Renal cortex interstitium (tissue), 11 donors: ENCODE measurements around the gene NEK5. TPM values are rescaled to one million over a fixed set of nuclear protein-coding genes. Genes with fewer than 3 reads are reported as not detected.
"Not testable (repeated sequence)": the region's sequence is repeated elsewhere in the genome, so short reads cannot be mapped to it uniquely, and the experiment has no call there.

Experiments
- DNase-seq, 11 donors: peaks; one replicate each; pipeline ENCODE4 v3.0.0-alpha.2; 2013; ENCODE audit warnings: low read depth in 9 of 11, low spot score in 4 of 11; ENCODE audit errors: extremely low read depth in 1 of 11
- polyA plus RNA-seq, 3 donors: library from polyadenylated mRNA; unstranded; fragments of 120-200 nt; gene quantifications; one replicate each; pipeline ENCODE4 v1.2.1, GENCODE V29; 2013; ENCODE audit not compliant: insufficient read length in 3 of 3

Gene NEK5
- polyA plus RNA-seq, 3 donors, result 3.0 to 6.4 (median 4.3) TPM

DNA sequence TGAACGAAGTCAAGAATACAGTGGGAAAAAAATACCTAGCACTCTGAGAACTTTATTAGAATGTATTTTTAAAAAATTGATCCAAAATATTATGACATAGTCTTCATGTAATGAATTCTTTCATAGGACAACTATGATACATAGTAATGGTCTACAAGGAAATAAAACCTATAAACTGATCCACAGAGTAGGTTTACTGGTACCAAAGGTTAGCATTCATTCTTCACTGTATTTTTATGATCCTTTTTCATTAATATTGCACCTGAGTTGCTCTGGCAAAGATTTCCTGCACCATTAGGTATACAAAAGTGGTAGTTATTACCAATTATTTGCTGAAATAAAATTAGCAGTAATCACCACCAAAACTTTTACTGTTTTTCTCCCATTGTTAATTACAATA is 26.3 kb upstream of the NEK5 start:
- DNase-seq, result no peak

DNA sequence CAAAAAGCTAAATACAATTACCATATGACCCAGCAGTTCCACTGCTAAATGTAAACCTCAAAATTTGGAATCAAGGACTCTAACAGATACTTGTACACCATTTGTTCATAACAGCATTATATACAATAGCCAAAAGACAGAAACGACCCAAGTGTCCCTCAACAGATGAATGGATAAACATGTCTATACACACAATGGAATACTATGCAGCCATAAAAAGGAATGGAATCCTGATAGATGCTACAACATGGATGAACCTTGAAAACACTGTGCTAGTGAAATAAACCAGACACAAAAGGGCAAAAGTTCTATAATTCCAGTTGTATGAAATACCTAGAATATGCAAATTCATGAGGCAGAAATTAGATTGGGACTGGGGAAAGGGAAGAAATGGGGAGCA is 18.4 kb upstream of the NEK5 start:
- DNase-seq, result no peak

DNA sequence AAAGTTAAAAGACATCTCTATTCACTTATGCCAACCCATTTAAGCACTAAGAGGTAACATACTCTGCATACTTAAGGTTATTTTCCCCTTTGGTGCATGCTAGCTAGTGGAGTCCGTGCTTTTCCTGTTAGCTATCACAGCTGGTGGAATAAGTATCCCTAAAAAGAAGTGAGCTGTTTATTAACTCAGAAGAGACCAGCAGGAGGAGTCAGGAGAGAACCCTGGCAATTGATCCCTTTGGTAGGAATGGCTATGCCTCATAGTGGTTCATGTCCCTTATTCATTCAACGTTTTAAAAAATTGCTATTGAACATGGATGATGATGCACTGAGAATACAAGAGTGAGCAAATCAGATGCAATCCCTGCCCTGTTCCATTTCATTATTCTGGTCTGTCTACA is 12.4 kb upstream of the NEK5 start:
- no peak for DNase-seq

DNA sequence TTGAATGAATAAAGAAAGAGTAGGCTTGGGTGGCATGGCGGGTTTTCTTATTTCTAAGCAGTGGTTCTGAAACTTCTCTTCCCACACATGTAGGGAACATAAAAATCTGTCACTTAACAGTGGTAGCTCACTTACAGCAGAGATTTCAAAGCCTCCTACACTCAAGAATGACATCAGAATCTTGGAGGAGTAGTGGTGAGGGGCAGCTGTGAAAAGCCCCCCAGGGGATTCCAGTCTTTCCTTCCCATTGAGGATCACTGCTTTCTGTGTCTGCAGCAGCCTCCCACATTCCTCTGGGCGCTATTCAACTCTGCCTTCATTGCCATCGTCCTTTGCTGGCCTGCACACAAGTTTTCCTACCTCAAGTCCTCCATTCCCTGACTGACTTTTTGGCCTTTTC is 8.6 kb upstream of the NEK5 start:
- no peak for DNase-seq

DNA sequence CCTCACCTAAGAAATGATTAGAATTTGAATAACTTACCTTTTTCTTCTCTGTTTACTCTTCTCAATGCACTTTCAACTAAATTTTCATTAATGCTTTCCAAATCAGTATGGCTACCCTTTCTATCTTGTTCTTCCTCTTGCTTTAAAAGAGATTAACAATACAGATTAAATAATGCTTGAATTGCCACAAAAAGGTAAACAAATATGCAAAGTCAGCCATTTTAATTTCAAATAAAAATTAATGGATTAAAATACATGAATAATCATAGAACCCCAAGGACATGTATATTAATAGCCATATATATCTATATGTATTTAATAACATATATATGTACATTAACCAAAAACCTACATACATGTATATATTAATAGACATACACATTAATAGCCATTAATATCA is 7.9 kb upstream of the NEK5 start:
- DNase-seq, result no peak

DNA sequence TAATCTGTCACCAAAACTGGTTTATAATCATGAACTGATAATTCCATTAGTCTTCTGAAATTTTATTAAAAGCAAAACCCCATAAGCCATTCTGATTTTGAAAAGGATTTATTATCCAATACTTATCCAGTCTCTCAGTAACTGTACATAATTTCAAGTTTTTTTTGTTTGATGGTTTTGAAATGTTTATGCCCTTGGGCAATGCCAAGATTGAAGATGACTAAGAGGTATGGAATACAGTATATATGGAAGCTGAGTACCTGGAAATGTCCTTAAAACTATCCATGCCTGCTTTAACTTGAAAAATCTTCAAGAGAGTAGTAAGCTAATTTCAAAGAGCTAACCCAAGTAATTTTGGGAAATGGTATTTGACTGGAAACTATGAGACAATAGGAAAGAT is 1.8 kb upstream of the NEK5 start:
- no peak for DNase-seq

DNA sequence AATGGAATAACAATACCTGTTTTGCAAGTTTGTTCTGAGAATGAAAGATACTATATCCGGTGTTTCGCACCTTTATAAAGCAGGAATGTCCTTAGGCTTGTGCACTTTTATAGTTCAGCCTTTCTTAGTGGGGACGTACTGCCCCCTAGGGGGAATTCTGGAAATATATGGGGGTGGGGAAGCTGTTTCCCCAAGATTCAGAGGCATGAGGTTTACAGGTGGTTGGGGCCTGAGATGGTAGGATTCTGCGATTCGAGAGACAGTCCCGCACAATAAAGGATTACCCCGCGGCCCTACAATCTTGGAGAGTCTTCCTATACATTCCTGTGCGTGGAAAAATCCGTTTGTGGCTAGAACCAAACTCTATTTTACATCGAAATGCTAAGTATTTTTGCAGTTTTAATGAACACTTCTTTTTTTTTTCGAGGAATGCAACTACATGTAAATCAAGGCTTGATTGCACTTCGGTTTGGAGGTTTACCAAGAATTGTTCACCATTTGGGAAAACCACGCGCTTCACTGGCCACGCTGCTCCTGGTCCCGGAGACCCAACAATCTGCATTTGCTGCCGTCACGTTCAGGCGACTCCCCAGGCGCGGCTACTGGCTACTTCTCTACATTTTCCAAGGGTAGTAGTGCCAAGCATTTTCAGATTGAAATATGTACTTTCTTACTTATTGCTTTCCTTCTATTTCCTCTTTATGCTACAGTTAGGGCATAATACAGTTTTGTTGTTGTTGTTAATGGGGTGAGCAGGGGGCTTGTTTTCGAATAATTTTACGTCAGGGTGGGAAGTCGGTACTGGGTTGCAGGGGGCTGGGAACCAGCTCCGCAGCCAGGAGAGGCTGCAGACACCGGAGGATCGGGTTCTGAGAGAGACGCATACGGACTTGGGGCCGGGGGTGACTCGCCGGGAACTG is 830 bp downstream of the NEK5 start:
- DNase-seq, result peak; percentile 59 to 81 (median 71)

DNA sequence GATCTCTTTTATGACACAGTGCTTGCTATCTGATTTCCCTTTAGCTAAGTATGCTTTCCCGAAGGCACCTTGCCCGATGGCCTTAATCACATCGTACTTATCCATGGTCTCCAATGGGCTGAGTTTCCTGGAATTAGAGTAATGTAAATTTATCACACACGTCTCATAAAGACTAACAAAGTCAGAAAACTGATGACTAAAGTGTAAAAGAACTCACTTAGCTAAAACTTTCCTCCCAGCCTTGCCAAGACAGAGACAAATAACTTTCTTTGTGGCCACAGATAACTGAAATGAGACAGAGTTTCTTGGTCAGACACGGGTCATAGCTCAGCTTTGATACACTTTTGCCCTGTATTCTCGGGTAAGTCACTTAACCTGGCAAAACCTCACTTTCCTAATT is 1.5 kb downstream of the NEK5 start:
- no peak for DNase-seq

DNA sequence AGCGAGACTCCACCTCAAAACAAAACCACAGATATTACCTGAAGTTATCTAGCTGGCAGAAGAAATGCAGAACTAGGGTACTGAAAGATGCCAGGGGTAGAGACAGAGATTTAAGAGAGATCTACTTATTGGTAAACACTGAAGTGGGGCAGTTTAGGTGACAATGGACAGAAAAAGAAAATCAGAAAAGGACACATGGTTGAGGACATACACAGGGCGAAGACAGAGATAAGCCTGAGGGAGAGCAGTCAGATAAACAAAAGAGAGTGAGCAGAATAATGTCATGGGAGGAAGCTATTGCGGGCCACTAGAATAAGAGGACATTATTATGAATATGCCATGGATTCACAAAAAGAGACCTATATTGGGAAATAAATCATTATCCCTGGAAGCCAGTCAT is 3.3 kb downstream of the NEK5 start:
- no peak for DNase-seq

DNA sequence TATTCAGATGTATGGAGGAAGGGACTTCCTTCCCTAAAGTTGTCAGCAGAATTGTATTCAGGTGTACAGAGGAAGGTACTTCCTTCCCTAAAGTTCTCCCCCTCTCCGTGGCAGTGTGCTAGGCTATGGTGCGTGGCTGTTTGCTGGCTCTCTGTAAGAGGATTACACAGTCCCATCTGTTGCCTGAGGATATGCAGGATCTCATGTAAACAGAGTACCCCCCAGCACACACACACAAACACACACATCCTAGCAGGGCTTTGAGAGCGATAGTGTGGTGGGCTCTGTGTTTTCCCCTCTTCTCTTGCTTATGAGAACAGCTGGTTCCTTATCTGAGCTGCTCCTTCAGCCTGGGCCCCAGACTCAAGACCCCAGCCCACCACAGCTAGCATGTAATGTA is 10.3 kb downstream of the NEK5 start:
- DNase-seq, result no peak

DNA sequence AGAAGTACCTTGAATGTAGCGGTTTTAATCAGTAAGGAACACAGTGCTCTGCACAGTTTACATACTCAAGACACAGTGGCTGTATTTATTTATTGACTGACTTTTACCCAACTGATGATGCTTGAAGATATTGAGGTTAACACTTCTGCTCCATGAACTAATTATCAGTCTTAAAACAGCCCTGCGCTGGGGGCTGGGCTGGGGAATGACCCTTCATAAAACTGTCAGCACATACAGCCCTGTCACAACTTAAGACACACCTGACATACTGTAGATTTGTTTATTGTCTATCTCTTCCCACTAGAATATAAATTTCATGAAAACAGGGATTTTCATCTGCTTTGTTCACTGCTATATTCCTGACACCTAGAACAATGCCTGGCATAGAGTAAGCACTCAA is 10.8 kb downstream of the NEK5 start:
- no peak for DNase-seq

DNA sequence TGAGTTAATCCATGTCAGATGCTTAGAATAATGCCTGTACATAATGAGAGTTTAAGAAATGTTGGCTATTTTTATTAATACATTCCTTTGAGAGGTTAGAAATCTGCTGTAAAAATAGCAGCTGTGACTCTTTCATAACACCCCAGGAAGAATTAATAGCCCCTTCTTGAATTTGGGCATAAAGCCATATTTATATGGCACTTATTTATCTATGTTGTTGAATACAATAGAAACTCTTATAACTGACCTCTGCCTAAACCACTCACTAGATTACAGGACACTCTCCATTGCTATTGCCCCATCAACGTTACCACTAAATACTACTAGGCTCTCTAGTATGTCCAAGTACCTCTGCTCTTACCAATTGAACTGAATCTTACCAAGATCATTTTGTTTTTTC is 16.3 kb downstream of the NEK5 start:
- DNase-seq, result no peak

DNA sequence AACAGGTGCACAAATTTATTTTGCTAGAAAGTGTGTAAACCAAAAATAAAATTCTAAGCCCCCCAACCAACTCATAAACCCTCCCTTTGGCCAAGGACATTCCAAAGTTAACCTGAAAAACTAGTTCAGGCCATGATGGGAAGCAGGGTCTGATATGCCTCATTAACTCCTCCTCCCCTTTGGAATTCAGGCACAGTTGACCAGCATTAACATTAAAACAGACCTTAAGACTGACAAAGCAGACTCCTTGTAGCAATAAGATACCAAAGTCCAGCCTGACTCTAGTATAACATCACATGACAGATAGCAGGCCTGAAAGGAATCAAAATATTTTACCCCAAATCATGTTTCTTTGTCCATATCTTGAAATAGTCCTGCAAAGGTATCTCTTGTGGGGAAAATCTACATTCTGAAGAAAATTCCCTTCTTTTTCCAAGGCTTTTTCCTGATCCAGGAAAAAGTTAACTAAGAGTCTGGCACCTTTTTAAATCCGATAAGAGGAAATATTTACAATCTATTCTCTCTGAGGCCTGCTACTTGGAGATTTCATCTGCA is 19.7 kb downstream of the NEK5 start:
- DNase-seq, result peak in 9 of 11 donors; percentile 17 to 75 (median 45)

DNA sequence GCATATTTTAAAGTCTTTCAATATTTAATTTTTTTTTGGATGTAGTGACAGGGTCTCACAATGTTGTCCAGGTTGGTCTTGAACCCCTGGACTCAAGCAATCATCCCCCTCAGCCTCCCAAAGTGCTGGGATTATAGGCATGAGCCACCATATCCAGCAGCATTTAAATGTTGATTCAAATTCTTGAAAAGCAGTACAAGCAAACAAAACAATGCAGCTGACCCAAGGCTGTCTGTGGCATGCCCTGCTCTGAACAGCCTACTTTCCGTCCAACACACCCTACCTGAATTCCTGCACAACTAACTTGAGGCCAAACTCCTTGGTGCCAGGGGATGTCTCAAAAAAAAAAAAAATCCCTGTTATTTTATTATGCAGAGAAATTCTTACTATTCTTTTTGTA is 23.0 kb downstream of the NEK5 start:
- no peak for DNase-seq

DNA sequence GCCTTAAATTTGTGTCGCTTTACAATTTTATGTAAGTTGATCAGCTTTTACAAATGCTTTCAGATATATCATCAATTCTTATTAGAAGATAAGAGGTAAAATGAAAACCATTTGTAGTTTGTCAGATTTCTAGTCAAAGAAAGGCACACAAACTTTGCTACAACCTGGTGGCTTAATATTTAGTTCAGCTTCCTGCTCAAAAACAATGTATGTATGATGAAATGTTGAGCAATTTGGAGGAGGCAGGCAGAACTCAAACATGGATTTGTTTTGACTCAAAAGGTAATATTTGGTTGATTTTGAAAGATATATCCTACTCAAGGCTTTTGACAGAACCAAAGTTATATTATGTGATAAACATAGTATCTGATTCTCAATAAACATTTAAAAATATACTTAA is 24.2 kb downstream of the NEK5 start:
- DNase-seq, result no peak

DNA sequence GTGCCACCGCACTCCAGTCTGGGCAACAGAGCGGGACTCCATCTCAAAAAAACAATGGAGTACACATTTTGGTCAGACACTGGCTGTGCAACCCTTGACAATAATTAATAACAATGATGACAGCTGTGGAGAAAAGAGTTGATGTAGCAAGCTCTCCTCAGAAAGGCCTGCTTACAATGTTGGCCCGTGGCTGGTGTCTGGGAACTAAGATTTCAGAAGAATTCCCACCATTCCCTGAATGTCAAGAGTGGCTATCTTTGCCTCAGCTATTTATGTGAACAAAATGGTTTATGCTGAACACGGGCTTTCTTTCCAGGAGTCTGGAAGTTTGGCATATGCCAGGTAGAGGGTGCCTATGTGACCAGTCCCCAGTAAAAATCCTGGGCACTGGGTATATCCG is 25.5 kb downstream of the NEK5 start:
- DNase-seq, result no peak

DNA sequence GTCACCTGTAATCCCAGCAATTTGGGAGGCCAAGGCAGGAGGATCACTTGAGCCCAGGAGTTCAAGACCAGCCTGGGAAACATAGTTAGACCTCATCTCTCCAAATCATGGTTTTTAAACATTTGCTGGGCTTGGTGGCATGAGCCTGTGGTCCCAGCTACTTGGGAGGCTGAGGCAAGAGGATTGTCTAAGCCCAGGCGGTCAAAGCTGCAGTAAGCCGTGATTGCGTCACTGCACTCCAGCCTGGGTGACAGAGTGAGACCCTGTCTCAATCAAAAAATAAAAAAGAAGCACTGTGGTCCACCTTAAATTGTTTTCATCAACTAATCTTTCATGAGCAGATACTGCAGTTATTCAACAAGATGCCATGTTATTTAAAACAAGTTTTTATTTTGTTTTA is 26.4 kb downstream of the NEK5 start:
- not testable (repeated sequence) for DNase-seq

DNA sequence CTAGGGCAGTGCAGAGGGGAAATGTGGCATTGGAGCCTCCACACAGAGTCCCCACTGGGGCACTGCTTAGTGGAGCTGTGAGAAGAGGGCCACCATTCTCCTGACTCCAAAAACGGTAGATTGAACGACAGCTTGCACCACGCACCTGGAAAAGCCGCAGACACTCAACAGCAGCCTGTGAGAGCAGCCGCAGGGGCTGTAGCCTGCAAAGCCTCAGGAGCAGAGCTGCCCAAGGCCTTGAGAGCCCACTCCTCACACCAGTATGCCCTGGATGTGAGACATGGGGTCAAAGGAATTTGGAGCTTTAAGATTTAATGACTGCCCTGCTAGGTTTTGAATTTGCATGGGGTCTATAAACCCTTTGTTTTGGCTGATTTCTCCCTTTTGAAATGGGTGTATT is 31.7 kb downstream of the NEK5 start:
- no peak for DNase-seq

DNA sequence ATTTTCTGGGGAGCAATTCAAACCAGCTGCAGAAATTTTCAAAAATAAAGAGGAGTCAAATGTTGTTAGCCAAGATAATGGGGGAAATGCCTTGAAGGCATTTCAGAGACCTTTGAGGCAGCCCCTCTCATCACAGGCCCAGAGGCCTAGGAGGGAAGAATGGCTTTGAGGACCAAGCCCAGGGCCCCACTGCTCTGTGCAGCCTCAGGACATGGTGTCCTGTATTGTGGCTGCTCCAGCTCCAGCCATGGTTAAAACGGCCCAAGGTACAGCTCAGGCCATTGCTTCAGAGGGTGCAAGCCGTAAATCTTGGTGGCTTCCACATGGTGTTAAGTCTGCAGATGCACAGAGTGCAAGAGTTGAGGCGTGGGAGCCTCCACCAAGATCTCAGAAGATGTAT is 32.1 kb downstream of the NEK5 start:
- DNase-seq, result no peak

DNA sequence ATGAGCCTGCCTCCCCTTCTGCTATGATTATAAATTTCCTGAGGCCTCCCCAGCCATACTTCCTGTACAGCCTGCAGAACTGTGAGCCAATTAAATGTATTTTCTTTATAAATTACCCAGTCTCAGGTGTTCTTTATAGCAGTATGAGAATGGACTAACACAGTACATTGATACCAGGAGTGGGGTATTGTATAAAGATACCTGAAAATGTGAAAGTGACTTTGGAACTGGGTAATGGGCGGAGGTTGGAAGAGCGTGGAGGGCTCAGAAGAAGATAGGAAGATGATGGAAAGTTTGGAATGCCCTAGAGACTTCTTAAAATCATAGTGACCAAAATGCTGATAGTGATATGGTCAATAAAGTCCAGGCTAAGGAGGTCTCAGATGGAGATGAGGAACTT is 32.8 kb downstream of the NEK5 start:
- no peak for DNase-seq

DNA sequence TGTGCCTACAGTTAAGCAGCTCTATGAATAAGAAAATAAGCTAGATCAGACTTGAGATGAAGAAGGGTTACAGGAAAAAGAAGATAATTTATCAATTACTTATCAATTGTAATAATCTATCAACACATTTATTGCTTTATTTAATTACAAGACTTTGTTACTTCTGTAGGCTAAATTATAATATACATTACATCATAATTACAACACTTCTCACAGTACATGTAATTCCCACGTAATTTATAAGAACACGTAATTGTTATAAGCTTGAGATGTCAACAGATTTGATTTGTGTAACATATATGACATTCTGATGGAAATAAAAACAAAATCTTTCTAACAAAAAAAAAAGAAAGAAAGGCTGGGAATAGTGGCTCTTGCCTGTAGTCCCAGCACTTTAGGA is 36.8 kb downstream of the NEK5 start:
- DNase-seq, result no peak
